Activated B cell treated with CpG ODN at 0.5 μM for 24 hours (primary cell): ENCODE data around the gene ASGR1. TPM values are rescaled to one million over a fixed set of nuclear protein-coding genes. Genes with fewer than 3 reads are reported as not detected.

ENCODE experiments used
- ATAC-seq: fragments of 200-7000 bp; cut with Tn5 transposase; one replicate; pipeline ENCODE4 v1.10.0; 2021; ENCODE audit warnings: low read depth, mild to moderate bottlenecking, moderate library complexity
- CTCF ChIA-PET: fragments of 350-600 bp; sonication (Branson Sonifier 250); formaldehyde crosslinking; loops from one replicate; lab custom pipeline; 2021; ENCODE audit warnings: antibody characterized with exemption; lab: Charles Lee
- POLR2A ChIA-PET: fragments of 350-600 bp; sonication (Branson Sonifier 250); formaldehyde crosslinking; loops from one replicate; lab custom pipeline; 2021; ENCODE audit warnings: antibody characterized with exemption; lab: Charles Lee
- DNase-seq: peaks from one replicate; pipeline ENCODE4 v3.0.0; 2022
- H3K27ac Mint-ChIP-seq: one replicate; pipeline ENCODE4 v1.8.0; 2020; ENCODE audit warnings: mixed read lengths
- H3K27me3 Mint-ChIP-seq: one replicate; pipeline ENCODE4 v1.8.0; 2021; ENCODE audit warnings: mixed read lengths
- H3K36me3 Mint-ChIP-seq: one replicate; pipeline ENCODE4 v1.8.0; 2021; ENCODE audit warnings: low read depth, mixed read lengths
- H3K4me1 Mint-ChIP-seq: one replicate; pipeline ENCODE4 v1.8.0; 2021; ENCODE audit warnings: mixed read lengths
- H3K4me3 Mint-ChIP-seq: one replicate; pipeline ENCODE4 v1.8.0; 2020; ENCODE audit warnings: mild to moderate bottlenecking, mixed read lengths
- H3K9me3 Mint-ChIP-seq: one replicate; pipeline ENCODE4 v1.8.0; 2020; ENCODE audit warnings: mixed read lengths
- intact Hi-C: fragments of 100-400 bp; cut with micrococcal nuclease; formaldehyde crosslinking; loops from one replicate; pipeline ENCODE4 v1.15.1; 2024
- total RNA-seq: library from RNA; stranded (reverse); gene quantifications from 2 replicates; pipeline ENCODE4 v1.2.3, GENCODE V29; 2022
- TF ChIP-seq, protein P1 (sequence below): fragments of 200-600 bp; IDR thresholded peaks from one replicate; pipeline ENCODE4 v1.8.0; 2022; ENCODE audit warnings: antibody characterized with exemption, mild to moderate bottlenecking

ASGR1 gene
- total RNA-seq, 1 donor from 2014 or later = not detected

DNA sequence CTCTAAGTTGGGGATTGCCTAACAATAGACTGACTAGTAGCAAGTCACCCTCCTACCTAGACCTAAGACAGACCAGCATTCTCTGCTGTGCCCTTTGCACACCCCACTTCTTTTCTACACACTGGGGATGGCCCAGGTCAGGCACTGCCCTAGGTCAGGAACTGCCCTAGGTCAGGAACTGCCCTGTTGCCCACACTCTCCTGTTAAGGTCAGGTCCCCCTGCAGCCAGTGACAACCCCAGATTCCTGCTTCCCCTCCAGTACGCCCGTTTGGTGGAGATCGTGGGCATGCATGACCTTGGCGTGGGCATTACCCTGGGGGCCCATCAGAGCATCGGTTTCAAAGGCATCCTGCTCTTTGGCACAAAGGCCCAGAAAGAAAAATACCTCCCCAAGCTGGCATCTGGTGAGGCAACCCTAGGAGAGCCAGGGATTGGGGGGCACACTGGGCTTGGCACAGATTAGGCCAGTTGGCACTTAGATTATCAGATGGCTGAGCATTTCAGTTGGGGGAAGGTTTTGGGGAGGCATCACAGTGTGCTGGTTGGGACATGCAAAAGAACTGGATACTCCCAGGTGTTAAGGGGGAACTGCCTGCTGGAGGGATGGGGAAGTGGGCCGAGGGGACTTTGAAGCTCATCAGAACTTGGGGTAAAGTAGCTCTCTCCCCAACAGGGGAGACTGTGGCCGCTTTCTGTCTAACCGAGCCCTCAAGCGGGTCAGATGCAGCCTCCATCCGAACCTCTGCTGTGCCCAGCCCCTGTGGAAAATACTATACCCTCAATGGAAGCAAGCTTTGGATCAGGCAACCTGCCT, 42.3 kb upstream of the ASGR1 start:
- peak overlapping the region; percentile 37 for H3K27ac Mint-ChIP-seq
- peaks cover 52% of the 10 kb centered on the region for H3K36me3 Mint-ChIP-seq
- H3K4me3 Mint-ChIP-seq = peak overlapping the region; percentile 96
- ChIA-PET POLR2A (interaction anchor here (0.9 to 10.5 kb wide), 9 partner anchors 15 to 352 kb away, joined by 3 to 245 read pairs (median 5); partner anchors contain the start of genes CTDNEP1, DVL2, ELP5 and GABARAP), CTCF (interaction anchor here (0.7 to 2.7 kb wide), 15 partner anchors 11 to 339 kb away, joined by 3 to 24 read pairs (median 3); partner anchors contain the start of genes CLDN7, DVL2, GABARAP and PHF23)
- H3K27me3 Mint-ChIP-seq = no peaks in the 10 kb centered on the region
- peaks cover 41% of the 10 kb centered on the region for H3K4me1 Mint-ChIP-seq
- intact Hi-C loops = loop anchor here (1.0 kb wide), 2 partner anchors 59 to 75 kb away; no protein-coding TSS in a partner anchor
- no peak for DNase-seq
- TF ChIP-seq, protein P1, sequence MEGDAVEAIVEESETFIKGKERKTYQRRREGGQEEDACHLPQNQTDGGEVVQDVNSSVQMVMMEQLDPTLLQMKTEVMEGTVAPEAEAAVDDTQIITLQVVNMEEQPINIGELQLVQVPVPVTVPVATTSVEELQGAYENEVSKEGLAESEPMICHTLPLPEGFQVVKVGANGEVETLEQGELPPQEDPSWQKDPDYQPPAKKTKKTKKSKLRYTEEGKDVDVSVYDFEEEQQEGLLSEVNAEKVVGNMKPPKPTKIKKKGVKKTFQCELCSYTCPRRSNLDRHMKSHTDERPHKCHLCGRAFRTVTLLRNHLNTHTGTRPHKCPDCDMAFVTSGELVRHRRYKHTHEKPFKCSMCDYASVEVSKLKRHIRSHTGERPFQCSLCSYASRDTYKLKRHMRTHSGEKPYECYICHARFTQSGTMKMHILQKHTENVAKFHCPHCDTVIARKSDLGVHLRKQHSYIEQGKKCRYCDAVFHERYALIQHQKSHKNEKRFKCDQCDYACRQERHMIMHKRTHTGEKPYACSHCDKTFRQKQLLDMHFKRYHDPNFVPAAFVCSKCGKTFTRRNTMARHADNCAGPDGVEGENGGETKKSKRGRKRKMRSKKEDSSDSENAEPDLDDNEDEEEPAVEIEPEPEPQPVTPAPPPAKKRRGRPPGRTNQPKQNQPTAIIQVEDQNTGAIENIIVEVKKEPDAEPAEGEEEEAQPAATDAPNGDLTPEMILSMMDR = no peak
- ATAC-seq = no peak
- no peaks in the 10 kb centered on the region for H3K9me3 Mint-ChIP-seq

DNA sequence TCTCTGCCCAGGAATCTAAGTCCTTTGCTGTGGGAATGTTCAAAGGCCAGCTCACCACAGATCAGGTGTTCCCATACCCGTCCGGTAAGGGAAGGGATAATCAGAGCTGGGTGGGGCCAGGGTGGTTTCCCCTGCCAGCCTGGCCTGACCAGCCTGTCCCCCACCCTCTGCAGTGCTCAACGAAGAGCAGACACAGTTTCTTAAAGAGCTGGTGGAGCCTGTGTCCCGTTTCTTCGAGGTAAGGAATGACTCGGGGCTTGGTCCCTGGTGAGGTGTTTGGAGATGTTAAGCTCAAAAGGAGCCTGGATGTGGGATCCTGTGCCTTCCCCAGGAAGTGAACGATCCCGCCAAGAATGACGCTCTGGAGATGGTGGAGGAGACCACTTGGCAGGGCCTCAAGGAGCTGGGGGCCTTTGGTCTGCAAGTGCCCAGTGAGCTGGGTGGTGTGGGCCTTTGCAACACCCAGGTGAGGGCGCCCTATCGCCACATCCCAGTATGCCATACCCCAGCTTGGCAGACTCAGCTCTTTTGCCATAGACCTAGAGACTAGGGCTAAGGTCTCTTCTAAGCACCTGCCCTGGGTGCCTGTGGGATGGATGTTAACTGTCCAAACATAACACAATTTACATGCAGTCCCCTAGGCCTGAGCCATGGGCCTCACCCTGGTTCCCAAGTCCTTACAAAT, 41.6 kb upstream of the ASGR1 start:
- peak; percentile 39 for DNase-seq
- intact Hi-C loops = loop anchor here (1.0 kb wide), 3 partner anchors 14 to 76 kb away; partner anchors contain the start of gene DVL2
- H3K36me3 Mint-ChIP-seq = peaks cover 48% of the 10 kb centered on the region
- CTCF ChIA-PET = interaction anchor here (0.7 to 2.7 kb wide), 16 partner anchors 12 to 340 kb away, joined by 3 to 24 read pairs (median 3); partner anchors contain the start of genes CLDN7, DVL2, GABARAP and PHF23
- H3K27ac Mint-ChIP-seq = peak overlapping the region; percentile 88
- H3K9me3 Mint-ChIP-seq = no peaks in the 10 kb centered on the region
- peaks cover 48% of the 10 kb centered on the region for H3K4me1 Mint-ChIP-seq
- peak overlapping the region; percentile 96 for H3K4me3 Mint-ChIP-seq
- ATAC-seq = peak; percentile 39
- TF ChIP-seq, protein P1 = no peak
- no peaks in the 10 kb centered on the region for H3K27me3 Mint-ChIP-seq
- POLR2A ChIA-PET = interaction anchor here (0.5 to 10.5 kb wide), 12 partner anchors 15 to 353 kb away, joined by 3 to 245 read pairs (median 5); partner anchors contain the start of genes CTDNEP1, DVL2, ELP5 and GABARAP

DNA sequence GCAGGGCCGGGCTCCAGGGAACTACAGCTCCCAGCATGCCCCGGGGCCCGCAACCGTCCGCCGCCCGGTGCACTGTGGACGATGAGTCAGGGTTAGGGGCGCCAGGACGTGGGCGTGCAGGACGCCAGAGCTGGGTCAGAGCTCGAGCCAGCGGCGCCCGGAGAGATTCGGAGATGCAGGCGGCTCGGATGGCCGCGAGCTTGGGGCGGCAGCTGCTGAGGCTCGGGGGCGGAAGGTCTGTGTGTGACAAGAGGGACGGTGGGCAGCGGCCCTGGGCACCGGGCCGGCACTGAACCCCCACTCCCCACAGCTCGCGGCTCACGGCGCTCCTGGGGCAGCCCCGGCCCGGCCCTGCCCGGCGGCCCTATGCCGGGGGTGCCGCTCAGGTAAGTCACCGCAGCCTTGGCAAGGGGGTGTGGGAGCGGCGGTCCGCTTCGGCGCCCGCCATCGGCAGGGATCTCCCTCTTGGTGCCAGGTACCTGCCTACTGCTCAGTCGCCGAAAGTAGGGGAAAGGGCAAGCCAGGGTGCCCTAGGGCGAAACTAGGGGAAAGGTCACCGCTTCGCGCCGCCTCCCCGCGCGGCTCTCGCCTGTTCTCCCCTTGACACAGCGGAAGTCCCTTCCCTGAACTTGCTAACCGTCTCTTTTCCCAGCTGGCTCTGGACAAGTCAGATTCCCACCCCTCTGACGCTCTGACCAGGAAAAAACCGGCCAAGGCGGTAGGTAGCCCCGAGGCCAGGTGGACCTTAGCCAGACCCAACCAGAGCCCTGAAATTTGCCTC, 40.8 kb upstream of the ASGR1 start, which contains the start of the genes ACADVL and DLG4:
TSS of gene ACADVL (plus strand) at position 127 of the 781 bp plus-strand sequence. CDS start at position 174, 47 bp downstream.
TSS of gene DLG4 (minus strand) at position 25 of the 781 bp plus-strand sequence.
- Mint-ChIP-seq H3K4me3 (peak within 1 kb of the TSS; percentile 96), H3K27me3 (no peaks in the 10 kb centered on the region), H3K4me1 (peaks cover 53% of the 10 kb centered on the region), H3K9me3 (no peaks in the 10 kb centered on the region), H3K36me3 (peaks cover 42% of the 10 kb centered on the region), H3K27ac (peak within 1 kb of the TSS; percentile 91)
- TF ChIP-seq, protein P1 = no peak
- ATAC-seq (peak; percentile 75), DNase-seq (peak; percentile 75)
- intact Hi-C loops = loop anchor here (1.0 to 5.0 kb wide), 3 partner anchors 14 to 132 kb away; partner anchors contain the start of genes DVL2 and KCTD11
- ChIA-PET POLR2A (interaction anchor here (0.5 to 10.5 kb wide), 21 partner anchors 11 to 622 kb away, joined by 3 to 245 read pairs (median 4); partner anchors contain the start of genes CTDNEP1, DVL2, ELP5 and GABARAP), CTCF (interaction anchor here (0.7 to 2.7 kb wide), 11 partner anchors 14 to 341 kb away, joined by 3 to 24 read pairs (median 4); partner anchors contain the start of genes DVL2 and GABARAP)

DNA sequence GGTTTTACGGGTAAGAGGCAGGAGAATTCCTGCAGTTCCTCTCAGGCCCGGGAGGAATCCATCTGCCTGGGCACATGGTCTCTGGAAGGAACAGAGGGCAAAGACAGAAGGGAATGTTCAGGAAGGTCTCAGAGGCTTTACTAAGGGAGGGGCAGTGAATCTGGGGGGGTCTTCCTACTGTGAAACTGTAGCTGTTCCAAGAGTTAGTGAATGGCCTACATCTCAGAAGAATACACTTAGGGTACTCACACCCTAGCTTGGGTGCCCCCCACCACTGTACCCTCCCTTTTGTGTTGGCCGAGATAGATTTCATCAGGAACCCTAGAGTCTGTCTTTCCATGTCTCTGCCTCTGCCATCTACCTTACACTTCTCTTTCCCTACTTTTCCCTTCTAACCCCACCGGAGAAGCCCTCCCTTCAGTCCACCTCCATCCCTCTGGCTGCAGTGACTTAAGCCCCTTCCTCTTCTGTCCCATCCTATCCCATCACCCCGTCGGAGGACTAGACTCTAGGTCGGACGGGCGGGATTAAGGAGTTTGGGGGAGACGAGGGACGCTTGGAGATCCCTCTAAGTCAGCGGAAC, 40.1 kb upstream of the ASGR1 start:
- peak overlapping the region; percentile 96 for H3K4me3 Mint-ChIP-seq
- no peaks in the 10 kb centered on the region for H3K27me3 Mint-ChIP-seq
- H3K36me3 Mint-ChIP-seq = peaks cover 36% of the 10 kb centered on the region
- intact Hi-C loops = loop anchor here (1.0 to 5.0 kb wide), 2 partner anchors 14 to 133 kb away; partner anchors contain the start of gene KCTD11
- H3K27ac Mint-ChIP-seq = peak overlapping the region; percentile 91
- no peak for DNase-seq
- H3K9me3 Mint-ChIP-seq = no peaks in the 10 kb centered on the region
- POLR2A ChIA-PET = interaction anchor here (0.5 to 10.5 kb wide), 17 partner anchors 11 to 623 kb away, joined by 3 to 245 read pairs (median 4); partner anchors contain the start of genes CTDNEP1, DVL2, ELP5 and GABARAP
- TF ChIP-seq, protein P1 = no peak
- H3K4me1 Mint-ChIP-seq = peaks cover 59% of the 10 kb centered on the region
- no peak for ATAC-seq
- CTCF ChIA-PET = interaction anchor here (1.2 to 2.7 kb wide), 3 partner anchors 23 to 174 kb away, joined by 4 to 24 read pairs (median 8); partner anchors contain the start of gene GABARAP
